SK-N-SH (cell line): Measurements from ENCODE around the gene WIPI1.

ENCODE experiments used
- CTCF ChIP-seq: fragments of 200-600 bp; sonication (generic); IDR thresholded peaks from 2 replicates; pipeline ENCODE4 v1.6.1; 2017; ENCODE audit warnings: antibody characterized with exemption, mild to moderate bottlenecking, moderate library complexity
- EP300 ChIP-seq, 2 experiments: IDR thresholded peaks; 2 replicates each; pipeline versions ENCODE4 v1.4.0 to v1.6.1; 2012; ENCODE audit warnings: borderline replicate concordance in 1 of 2, low read depth in 1 of 2, low read length in 1 of 2
- JUND ChIP-seq: IDR thresholded peaks from 2 replicates; pipeline ENCODE4 v1.4.0; 2012
- MAX ChIP-seq: IDR thresholded peaks from 2 replicates; pipeline ENCODE4 v1.4.0; 2012; ENCODE audit warnings: low read depth
- NRF1 ChIP-seq: IDR thresholded peaks from 2 replicates; pipeline ENCODE4 v1.6.1; 2012; ENCODE audit warnings: low read depth, mild to moderate bottlenecking, low read length
- RAD21 ChIP-seq: IDR thresholded peaks from 2 replicates; pipeline ENCODE4 v1.6.1; 2012; ENCODE audit warnings: mild to moderate bottlenecking, low read length
- REST ChIP-seq: IDR thresholded peaks from 2 replicates; pipeline ENCODE4 v1.6.1; 2012; ENCODE audit warnings: mild to moderate bottlenecking, low read depth, low read length, moderate library complexity
- RXRA ChIP-seq: IDR thresholded peaks from 2 replicates; pipeline ENCODE4 v1.4.0; 2012; ENCODE audit warnings: low read depth, mild to moderate bottlenecking, borderline replicate concordance
- SIN3A ChIP-seq: IDR thresholded peaks from 2 replicates; pipeline ENCODE4 v1.6.1; 2012; ENCODE audit warnings: low read depth, mild to moderate bottlenecking, low read length, moderate library complexity, borderline replicate concordance
- SMC3 ChIP-seq: IDR thresholded peaks from 2 replicates; pipeline ENCODE4 v1.6.1; 2012; ENCODE audit warnings: low read depth, low read length, improper control_type of control experiment
- USF2 ChIP-seq: fragments of 150-350 bp; IDR thresholded peaks from 2 replicates; pipeline ENCODE4 v1.6.1; 2017; ENCODE audit warnings: antibody characterized with exemption, low read length, low read depth, borderline replicate concordance

GRCh38 chr17:68417317-68417716, 40.0 kb downstream of the WIPI1 start:
- TF ChIP-seq CTCF: no peak
- no peak for TF ChIP-seq RAD21
- no peak for TF ChIP-seq SMC3
- TF ChIP-seq USF2: no peak
- TF ChIP-seq RXRA: no peak
- no peak for TF ChIP-seq NRF1
- TF ChIP-seq JUND: no peak
- TF ChIP-seq MAX: no peak
- no peak for TF ChIP-seq EP300 (IDR thresholded peaks at IDR 0.05; ENCODE audit: borderline replicate concordance in 1 of 2, low read depth in 1 of 2, low read length in 1 of 2)
- no peak for TF ChIP-seq REST
- no peak for TF ChIP-seq SIN3A
